ENCODE data around the gene IL5.
"Not testable (repeated sequence)": the region's sequence is repeated elsewhere in the genome, so short reads cannot be mapped to it uniquely, and the experiment has no call there.

The IL5 gene

GRCh38 chr5:132559383-132560060 lies 16.2 kb upstream of the IL5 start:
- H3K4me3 ChIP-seq (ENCODE audit: low read length), result no peak overlapping the region
- WGBS (ENCODE audit: insufficient coverage, insufficient read length), result no CpG with 5 or more reads among the region's 2 CpGs
- H3K27ac ChIP-seq (ENCODE audit: low read length), result no peak overlapping the region
- no peak for DNase-seq (ENCODE audit: low read depth, low spot score)
- no peaks in the 10 kb centered on the region for H3K4me1 ChIP-seq (ENCODE audit: control insufficient read depth, insufficient read depth, low read length)
- H3K27me3 ChIP-seq (ENCODE audit: control insufficient read depth, insufficient read depth, low read length), result no peaks in the 10 kb centered on the region
- H3K9me3 ChIP-seq (ENCODE audit: control insufficient read depth, insufficient read depth, low read length), result no peaks in the 10 kb centered on the region
- 0 out of 2 replicates have a peak, but pooled peaks cover 2% of the 10 kb centered on the region for H3K36me3 ChIP-seq (ENCODE audit: control insufficient read depth, insufficient read depth, low read length)

GRCh38 chr5:132557478-132558172 lies 14.3 kb upstream of the IL5 start:
- Histone ChIP-seq H3K4me3 (ENCODE audit: low read length) (peak overlapping the region; percentile 70; the same call in 1 of the 2 replicates), H3K27me3 (ENCODE audit: control insufficient read depth, insufficient read depth, low read length) (no peaks in the 10 kb centered on the region), H3K36me3 (ENCODE audit: control insufficient read depth, insufficient read depth, low read length) (0 out of 2 replicates have a peak, but pooled peaks cover 2% of the 10 kb centered on the region), H3K9me3 (ENCODE audit: control insufficient read depth, insufficient read depth, low read length) (no peaks in the 10 kb centered on the region), H3K27ac (ENCODE audit: low read length) (no peak overlapping the region), H3K4me1 (ENCODE audit: control insufficient read depth, insufficient read depth, low read length) (no peaks in the 10 kb centered on the region)
- DNase-seq (ENCODE audit: low read depth, low spot score), result no peak
- WGBS (ENCODE audit: insufficient coverage, insufficient read length), result 100% methylated on average over 1 of the region's 15 CpGs

- no peaks in the 10 kb centered on the region for H3K4me1 ChIP-seq (ENCODE audit: control insufficient read depth, insufficient read depth, low read length)
- peak within 1 kb of the TSS; percentile 70; the same call in 1 of the 2 replicates for H3K4me3 ChIP-seq (ENCODE audit: low read length)
- DNase-seq (ENCODE audit: low read depth, low spot score), result peak; percentile 78
- no peaks in the 10 kb centered on the region for H3K27me3 ChIP-seq (ENCODE audit: control insufficient read depth, insufficient read depth, low read length)
- 0 out of 2 replicates have a peak, but pooled peaks cover 2% of the 10 kb centered on the region for H3K36me3 ChIP-seq (ENCODE audit: control insufficient read depth, insufficient read depth, low read length)
- no CpG with 5 or more reads among the region's 53 CpGs for WGBS (ENCODE audit: insufficient coverage, insufficient read length)
- H3K9me3 ChIP-seq (ENCODE audit: control insufficient read depth, insufficient read depth, low read length), result no peaks in the 10 kb centered on the region
- no peak within 1 kb of the TSS for H3K27ac ChIP-seq (ENCODE audit: low read length)
Measured at GRCh38 chr5:132556763-132557477, 13.6 kb upstream of the IL5 start, which contains the start of gene RAD50. Gene RAD50, plus strand, starts transcription at chr5:132556977. Its CDS starts 348 bp downstream, at chr5:132557325.

GRCh38 chr5:132556153-132556762 lies 12.9 kb upstream of the IL5 start:
- DNase-seq (ENCODE audit: low read depth, low spot score), result no peak
- Histone ChIP-seq H3K27ac (ENCODE audit: low read length) (no peak overlapping the region), H3K36me3 (ENCODE audit: control insufficient read depth, insufficient read depth, low read length) (0 out of 2 replicates have a peak, but pooled peaks cover 2% of the 10 kb centered on the region), H3K4me1 (ENCODE audit: control insufficient read depth, insufficient read depth, low read length) (no peaks in the 10 kb centered on the region), H3K27me3 (ENCODE audit: control insufficient read depth, insufficient read depth, low read length) (no peaks in the 10 kb centered on the region), H3K9me3 (ENCODE audit: control insufficient read depth, insufficient read depth, low read length) (no peaks in the 10 kb centered on the region), H3K4me3 (ENCODE audit: low read length) (peak overlapping the region; percentile 70; the same call in 1 of the 2 replicates)
- WGBS (ENCODE audit: insufficient coverage, insufficient read length), result no CpG with 5 or more reads among the region's 15 CpGs

DNA sequence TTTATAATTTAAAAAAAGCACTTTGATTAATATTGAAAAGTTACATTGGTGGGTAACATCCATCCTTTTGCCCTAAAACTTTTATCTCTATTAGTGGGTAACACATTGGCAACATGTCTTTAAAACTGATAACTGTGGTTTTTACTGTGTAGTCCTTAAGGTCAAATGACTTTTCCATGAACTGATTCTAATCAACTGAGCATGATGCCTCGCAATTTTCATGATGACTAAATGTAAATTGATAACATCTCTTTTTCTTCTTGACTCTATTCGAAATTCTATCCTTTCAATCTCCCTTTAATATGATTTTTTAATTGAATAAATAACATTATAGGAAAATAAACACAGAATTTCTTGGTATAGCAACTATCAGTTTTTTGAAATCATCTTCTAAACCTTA lies 6.3 kb upstream of the IL5 start:
- H3K27ac ChIP-seq (ENCODE audit: low read length), result no peak overlapping the region
- H3K36me3 ChIP-seq (ENCODE audit: control insufficient read depth, insufficient read depth, low read length), result no peaks in the 10 kb centered on the region
- no peak for DNase-seq (ENCODE audit: low read depth, low spot score)
- H3K4me3 ChIP-seq (ENCODE audit: low read length), result no peak overlapping the region
- WGBS (ENCODE audit: insufficient coverage, insufficient read length), result 100% methylated on average over 1 of the region's 2 CpGs
- no peaks in the 10 kb centered on the region for H3K4me1 ChIP-seq (ENCODE audit: control insufficient read depth, insufficient read depth, low read length)
- no peaks in the 10 kb centered on the region for H3K9me3 ChIP-seq (ENCODE audit: control insufficient read depth, insufficient read depth, low read length)
- no peaks in the 10 kb centered on the region for H3K27me3 ChIP-seq (ENCODE audit: control insufficient read depth, insufficient read depth, low read length)

GRCh38 chr5:132548834-132549233 lies 5.5 kb upstream of the IL5 start:
- H3K4me1 ChIP-seq (ENCODE audit: control insufficient read depth, insufficient read depth, low read length); H3K4me3 ChIP-seq (ENCODE audit: low read length); H3K27ac ChIP-seq (ENCODE audit: low read length); DNase-seq (ENCODE audit: low read depth, low spot score); H3K27me3 ChIP-seq (ENCODE audit: control insufficient read depth, insufficient read depth, low read length); H3K36me3 ChIP-seq (ENCODE audit: control insufficient read depth, insufficient read depth, low read length); H3K9me3 ChIP-seq (ENCODE audit: control insufficient read depth, insufficient read depth, low read length): not testable (repeated sequence)
- WGBS (ENCODE audit: insufficient coverage, insufficient read length), result no CpG with 5 or more reads among the region's 7 CpGs

DNA sequence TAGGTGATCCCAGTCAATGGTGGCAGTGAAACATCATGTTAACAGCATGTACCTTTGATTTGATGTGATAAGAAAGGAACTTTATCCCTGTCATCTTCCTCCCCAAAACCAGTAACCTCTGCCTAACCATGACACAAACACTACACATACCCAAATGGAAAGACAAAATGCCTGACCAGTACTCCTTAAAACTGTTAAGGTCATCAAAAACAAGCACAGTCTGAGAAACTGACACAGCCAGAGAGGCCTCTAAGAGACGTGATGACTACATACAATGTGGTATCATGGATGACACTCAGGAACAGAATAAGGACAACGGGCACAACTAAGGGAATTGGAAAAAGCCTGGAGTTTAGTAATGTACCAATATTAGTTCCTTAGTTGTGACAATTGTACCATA lies 3.9 kb upstream of the IL5 start:
- DNase-seq (ENCODE audit: low read depth, low spot score), result no peak
- H3K4me3 ChIP-seq (ENCODE audit: low read length), result no peak overlapping the region
- H3K9me3 ChIP-seq (ENCODE audit: control insufficient read depth, insufficient read depth, low read length), result no peaks in the 10 kb centered on the region
- H3K27ac ChIP-seq (ENCODE audit: low read length), result no peak overlapping the region
- H3K36me3 ChIP-seq (ENCODE audit: control insufficient read depth, insufficient read depth, low read length), result no peaks in the 10 kb centered on the region
- H3K4me1 ChIP-seq (ENCODE audit: control insufficient read depth, insufficient read depth, low read length), result no peaks in the 10 kb centered on the region
- no CpG with 5 or more reads among the region's 2 CpGs for whole genome bisulfite sequencing (ENCODE audit: insufficient coverage, insufficient read length)
- H3K27me3 ChIP-seq (ENCODE audit: control insufficient read depth, insufficient read depth, low read length), result no peaks in the 10 kb centered on the region

DNA sequence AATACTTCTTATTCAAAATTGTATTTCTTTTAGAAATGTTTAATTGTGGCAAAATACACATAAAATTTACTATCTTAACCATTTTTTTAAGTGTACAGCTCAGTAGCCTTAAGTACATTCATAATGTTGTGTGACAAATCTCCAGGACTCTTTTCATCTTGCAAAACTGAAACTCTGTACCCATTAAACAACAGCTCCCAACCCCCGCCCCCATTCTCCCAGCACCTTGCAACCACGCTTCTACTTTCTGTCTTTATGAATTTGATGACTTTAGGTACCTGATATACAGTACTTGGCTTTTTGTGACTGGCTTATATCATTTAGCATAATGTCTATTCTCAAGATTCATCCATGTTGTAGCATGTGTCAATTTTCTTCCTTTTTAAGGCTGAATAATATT lies 2.8 kb upstream of the IL5 start:
- no peaks in the 10 kb centered on the region for H3K4me1 ChIP-seq (ENCODE audit: control insufficient read depth, insufficient read depth, low read length)
- H3K36me3 ChIP-seq (ENCODE audit: control insufficient read depth, insufficient read depth, low read length), result no peaks in the 10 kb centered on the region
- no CpG with 5 or more reads among the region's 2 CpGs for WGBS (ENCODE audit: insufficient coverage, insufficient read length)
- no peaks in the 10 kb centered on the region for H3K9me3 ChIP-seq (ENCODE audit: control insufficient read depth, insufficient read depth, low read length)
- no peaks in the 10 kb centered on the region for H3K27me3 ChIP-seq (ENCODE audit: control insufficient read depth, insufficient read depth, low read length)
- no peak overlapping the region for H3K4me3 ChIP-seq (ENCODE audit: low read length)
- no peak for DNase-seq (ENCODE audit: low read depth, low spot score)
- no peak overlapping the region for H3K27ac ChIP-seq (ENCODE audit: low read length)

DNA sequence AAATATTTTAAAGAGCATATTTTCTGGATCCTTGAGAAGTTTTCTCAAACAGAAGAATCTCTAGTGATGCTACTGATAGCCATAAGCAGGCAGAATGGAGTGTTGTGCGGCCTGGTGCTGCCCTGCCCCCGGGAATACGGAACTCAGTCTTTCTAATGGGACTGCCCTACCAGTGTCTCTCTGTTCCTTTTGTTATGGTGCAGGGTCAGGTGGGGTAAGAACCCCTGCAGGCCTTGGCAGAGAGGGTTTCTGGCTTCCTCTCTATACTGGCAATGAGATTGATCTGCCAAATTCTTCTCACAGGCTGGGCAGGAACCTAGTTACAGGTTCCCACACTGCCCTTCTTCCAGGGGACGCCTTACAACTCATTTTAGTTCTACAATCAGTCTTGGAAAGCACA lies 2.6 kb downstream of the IL5 start:
- WGBS (ENCODE audit: insufficient coverage, insufficient read length), result no CpG with 5 or more reads among the region's 4 CpGs
- Histone ChIP-seq H3K27ac (ENCODE audit: low read length) (no peak overlapping the region), H3K27me3 (ENCODE audit: control insufficient read depth, insufficient read depth, low read length) (no peaks in the 10 kb centered on the region), H3K4me1 (ENCODE audit: control insufficient read depth, insufficient read depth, low read length) (no peaks in the 10 kb centered on the region), H3K4me3 (ENCODE audit: low read length) (no peak overlapping the region), H3K9me3 (ENCODE audit: control insufficient read depth, insufficient read depth, low read length) (no peaks in the 10 kb centered on the region), H3K36me3 (ENCODE audit: control insufficient read depth, insufficient read depth, low read length) (no peaks in the 10 kb centered on the region)
- DNase-seq (ENCODE audit: low read depth, low spot score), result no peak

GRCh38 chr5:132540149-132540548 lies 3.2 kb downstream of the IL5 start:
- Histone ChIP-seq H3K4me1 (ENCODE audit: control insufficient read depth, insufficient read depth, low read length) (no peaks in the 10 kb centered on the region), H3K9me3 (ENCODE audit: control insufficient read depth, insufficient read depth, low read length) (no peaks in the 10 kb centered on the region), H3K4me3 (ENCODE audit: low read length) (no peak overlapping the region), H3K36me3 (ENCODE audit: control insufficient read depth, insufficient read depth, low read length) (no peaks in the 10 kb centered on the region), H3K27ac (ENCODE audit: low read length) (no peak overlapping the region), H3K27me3 (ENCODE audit: control insufficient read depth, insufficient read depth, low read length) (no peaks in the 10 kb centered on the region)
- no peak for DNase-seq (ENCODE audit: low read depth, low spot score)
- WGBS (ENCODE audit: insufficient coverage, insufficient read length), result no CpG with 5 or more reads among the region's 5 CpGs
